Calu3 (cell line): ENCODE data around the gene ATP6V1A. TPM values are rescaled to one million over a fixed set of nuclear protein-coding genes. Genes with fewer than 3 reads are reported as not detected.

Experiments used
- BruUV-seq: library from RNA; stranded (reverse); fragments of 400-500 nt; replicated peaks from 2 replicates; lab custom pipeline; 2021; lab: Mats Ljungman, UMichigan
- CTCF ChIA-PET: fragments of 300-600 bp; sonication (Branson Sonifier 250); formaldehyde crosslinking; loops from one replicate; lab custom pipeline; 2022; ENCODE audit warnings: antibody characterized with exemption; lab: Charles Lee
- DNase-seq: peaks from one replicate; pipeline ENCODE4 v3.0.0; 2022
- H3K27ac Mint-ChIP-seq: one replicate; pipeline ENCODE4 v1.8.0; 2022; ENCODE audit warnings: mixed read lengths; ENCODE audit not compliant: unreplicated experiment
- H3K27me3 Mint-ChIP-seq: one replicate; pipeline ENCODE4 v1.8.0; 2022; ENCODE audit warnings: mixed read lengths; ENCODE audit not compliant: unreplicated experiment
- H3K36me3 Mint-ChIP-seq: one replicate; pipeline ENCODE4 v1.8.0; 2022; ENCODE audit warnings: mild to moderate bottlenecking, moderate library complexity, mixed read lengths; ENCODE audit not compliant: insufficient read depth, unreplicated experiment
- H3K4me1 Mint-ChIP-seq: one replicate; pipeline ENCODE4 v1.8.0; 2022; ENCODE audit warnings: mild to moderate bottlenecking, low read depth, mixed read lengths; ENCODE audit not compliant: unreplicated experiment
- H3K4me3 Mint-ChIP-seq: one replicate; pipeline ENCODE4 v1.8.0; 2022; ENCODE audit warnings: mild to moderate bottlenecking, low read depth, moderate library complexity, mixed read lengths; ENCODE audit not compliant: unreplicated experiment
- H3K9me3 Mint-ChIP-seq: one replicate; pipeline ENCODE4 v1.8.0; 2022; ENCODE audit warnings: low read depth, mixed read lengths; ENCODE audit not compliant: unreplicated experiment
- CTCF ChIP-seq: fragments of 200-600 bp; IDR thresholded peaks from one replicate; pipeline ENCODE4 v1.8.0; 2022; ENCODE audit warnings: antibody characterized with exemption; ENCODE audit not compliant: unreplicated experiment
- intact Hi-C: fragments of 100-400 bp; cut with micrococcal nuclease; formaldehyde crosslinking; loops from one replicate; pipeline ENCODE4 v1.10.0; 2022; ENCODE audit not compliant: unreplicated experiment
- total RNA-seq: library from RNA; stranded (reverse); gene quantifications from 2 replicates; pipeline ENCODE4 v1.2.3, GENCODE V29; 2022

The ATP6V1A gene
- total RNA-seq, 1 experiment from 2014 or later: 65.2 TPM

- Mint-ChIP-seq H3K27me3 (no peaks in the 10 kb centered on the region), H3K9me3 (no peaks in the 10 kb centered on the region), H3K4me3 (no peak overlapping the region), H3K36me3 (peaks cover 4% of the 10 kb centered on the region), H3K27ac (no peak overlapping the region), H3K4me1 (no peaks in the 10 kb centered on the region)
- TF ChIP-seq CTCF: no peak
- intact Hi-C loops: no loop called here
- CTCF ChIA-PET: no interaction called here
- DNase-seq: no peak
- no TSS peak for BruUV-seq
Observed at GRCh38 chr3:113812854-113813253, 66.0 kb downstream of the ATP6V1A start.

GRCh38 chr3:113819866-113820265 lies 73.0 kb downstream of the ATP6V1A start:
- H3K4me3 Mint-ChIP-seq: no peak overlapping the region
- H3K9me3 Mint-ChIP-seq: no peaks in the 10 kb centered on the region
- no peak overlapping the region for H3K27ac Mint-ChIP-seq
- intact Hi-C loops: no loop called here
- H3K27me3 Mint-ChIP-seq: no peaks in the 10 kb centered on the region
- CTCF ChIA-PET: no interaction called here
- H3K36me3 Mint-ChIP-seq: no peaks in the 10 kb centered on the region
- no peak for DNase-seq
- no peaks in the 10 kb centered on the region for H3K4me1 Mint-ChIP-seq
- no peak for TF ChIP-seq CTCF
- BruUV-seq: no TSS peak

- intact Hi-C loops: no loop called here
- no peak for DNase-seq
- Mint-ChIP-seq H3K9me3 (no peaks in the 10 kb centered on the region), H3K36me3 (no peaks in the 10 kb centered on the region), H3K4me3 (no peak overlapping the region), H3K27me3 (no peaks in the 10 kb centered on the region), H3K27ac (no peak overlapping the region), H3K4me1 (peaks cover 6% of the 10 kb centered on the region)
- CTCF ChIA-PET: interaction anchor here (1.4 kb wide), 1 partner anchor 80 kb away, joined by 6 read pairs; the partner anchor contains the start of gene NAA50
- TF ChIP-seq CTCF: no peak
- no TSS peak for BruUV-seq
Observed at GRCh38 chr3:113825090-113825489, 78.3 kb downstream of the ATP6V1A start.

DNA sequence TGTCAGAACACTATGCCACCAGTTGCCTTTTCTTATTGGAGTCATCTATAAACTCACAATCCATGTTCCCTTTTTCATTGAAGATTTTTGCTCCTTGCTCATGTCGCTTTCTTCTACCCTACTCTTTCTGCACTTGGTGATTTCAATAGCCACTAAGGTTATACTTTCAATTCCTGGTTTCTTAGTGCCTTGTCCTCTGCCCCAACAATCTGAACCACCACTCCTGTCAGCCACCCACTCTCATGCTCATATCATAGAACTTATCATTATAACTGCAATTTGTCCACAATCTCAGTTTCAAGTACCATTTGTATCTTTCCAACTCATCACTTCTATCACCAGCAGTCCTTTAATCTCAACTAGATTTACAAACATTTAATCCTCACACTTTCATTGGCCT lies 81.8 kb downstream of the ATP6V1A start:
- Mint-ChIP-seq H3K36me3 (no peaks in the 10 kb centered on the region), H3K27ac (no peak overlapping the region), H3K4me1 (peaks cover 18% of the 10 kb centered on the region), H3K4me3 (no peak overlapping the region), H3K27me3 (no peaks in the 10 kb centered on the region), H3K9me3 (no peaks in the 10 kb centered on the region)
- BruUV-seq: no TSS peak
- intact Hi-C loops: no loop called here
- no peak for DNase-seq
- CTCF ChIA-PET: no interaction called here
- no peak for TF ChIP-seq CTCF
